ENCODE measurements around the gene VGLL4.

Gene VGLL4

GRCh38 chr3:11538581-11538980 lies 105.1 kb downstream of the VGLL4 start:
- no peak for DNase-seq (ENCODE audit: low read depth in 1 of 2, low spot score in 1 of 2)
- no peak overlapping the region for H3K27ac ChIP-seq (replicated peaks)
- H3K27me3 ChIP-seq (ENCODE audit: insufficient read depth, poor library complexity, severe bottlenecking) = no peaks in the 10 kb centered on the region
- H3K4me3 ChIP-seq (replicated peaks; ENCODE audit: insufficient read depth, low read length) = no peak overlapping the region
- no peak for TF ChIP-seq REST (IDR thresholded peaks at IDR 0.05; ENCODE audit: insufficient replicate concordance, low read depth)
- no peak for TF ChIP-seq SPI1 (IDR thresholded peaks at IDR 0.05; ENCODE audit: borderline replicate concordance, low read depth)
- no peak for TF ChIP-seq GABPA (IDR thresholded peaks at IDR 0.05; ENCODE audit: low read depth)
- no peak for TF ChIP-seq CTCF (IDR thresholded peaks at IDR 0.05; ENCODE audit: insufficient read depth, low read length)
- no peak for TF ChIP-seq POLR2AphosphoS5 (IDR thresholded peaks at IDR 0.05; ENCODE audit: low read depth)

GRCh38 chr3:11536936-11537612 lies 106.6 kb downstream of the VGLL4 start:
- no peak for DNase-seq (ENCODE audit: low read depth in 1 of 2, low spot score in 1 of 2)
- TF ChIP-seq SPI1 (IDR thresholded peaks at IDR 0.05; ENCODE audit: borderline replicate concordance, low read depth) = no peak
- TF ChIP-seq GABPA (IDR thresholded peaks at IDR 0.05; ENCODE audit: low read depth) = no peak

GRCh38 chr3:11536132-11536935 lies 107.4 kb downstream of the VGLL4 start:
- no peak overlapping the region for H3K4me3 ChIP-seq (replicated peaks; ENCODE audit: insufficient read depth, low read length)
- TF ChIP-seq CTCF (IDR thresholded peaks at IDR 0.05; ENCODE audit: insufficient read depth, low read length) (no peak), POLR2AphosphoS5 (IDR thresholded peaks at IDR 0.05; ENCODE audit: low read depth) (no peak), REST (IDR thresholded peaks at IDR 0.05; ENCODE audit: insufficient replicate concordance, low read depth) (no peak), GABPA (IDR thresholded peaks at IDR 0.05; ENCODE audit: low read depth) (no peak), SPI1 (IDR thresholded peaks at IDR 0.05; ENCODE audit: borderline replicate concordance, low read depth) (no peak)
- no peak overlapping the region for H3K27ac ChIP-seq (replicated peaks)
- no peak for DNase-seq (ENCODE audit: low read depth in 1 of 2, low spot score in 1 of 2)
- H3K27me3 ChIP-seq (ENCODE audit: insufficient read depth, poor library complexity, severe bottlenecking) = no peaks in the 10 kb centered on the region

More at GRCh38 chr3:11536936-11537612, 106.6 kb downstream of the VGLL4 start:
- H3K4me3 ChIP-seq (replicated peaks; ENCODE audit: insufficient read depth, low read length) = no peak overlapping the region
- no peak overlapping the region for H3K27ac ChIP-seq (replicated peaks)
- no peaks in the 10 kb centered on the region for H3K27me3 ChIP-seq (ENCODE audit: insufficient read depth, poor library complexity, severe bottlenecking)

- TF ChIP-seq GABPA (IDR thresholded peaks at IDR 0.05; ENCODE audit: low read depth) (no peak), SPI1 (IDR thresholded peaks at IDR 0.05; ENCODE audit: borderline replicate concordance, low read depth) (no peak), POLR2AphosphoS5 (IDR thresholded peaks at IDR 0.05; ENCODE audit: low read depth) (no peak), CTCF (IDR thresholded peaks at IDR 0.05; ENCODE audit: insufficient read depth, low read length) (no peak), REST (IDR thresholded peaks at IDR 0.05; ENCODE audit: insufficient replicate concordance, low read depth) (no peak)
- Histone ChIP-seq H3K4me3 (replicated peaks; ENCODE audit: insufficient read depth, low read length) (no peak overlapping the region), H3K27me3 (ENCODE audit: insufficient read depth, poor library complexity, severe bottlenecking) (no peaks in the 10 kb centered on the region), H3K27ac (replicated peaks) (no peak overlapping the region)
- no peak for DNase-seq (ENCODE audit: low read depth in 1 of 2, low spot score in 1 of 2)
Measured at GRCh38 chr3:11535243-11535960, 108.3 kb downstream of the VGLL4 start.

All from HL-60 (cell line).